ENCODE data around the gene LYRM9.
"Not testable (repeated sequence)": the region's sequence is repeated elsewhere in the genome, so short reads cannot be mapped to it uniquely, and the experiment has no call there.

DNA sequence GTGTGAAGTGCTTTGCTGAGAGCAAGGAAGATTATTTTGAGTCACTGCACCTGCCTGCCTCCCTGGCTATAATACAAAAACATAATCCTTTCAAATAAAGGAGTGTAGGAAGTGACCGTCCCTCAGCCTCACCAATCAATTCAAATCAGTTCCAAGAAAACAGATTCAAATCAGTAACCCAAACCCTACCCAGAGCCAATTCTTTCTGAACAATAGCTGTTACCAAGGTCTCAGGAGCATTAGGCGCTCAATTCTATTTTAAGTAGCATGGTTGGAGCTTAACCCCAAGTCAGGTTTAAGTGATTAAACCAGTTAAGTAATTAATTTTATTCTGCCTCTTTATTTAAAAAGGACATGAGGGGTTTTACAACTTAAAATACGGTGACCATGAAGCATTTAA is 54.6 kb downstream of the LYRM9 start:
- not testable (repeated sequence) for TF ChIP-seq EP300, POLR2A (IDR thresholded peaks at IDR 0.05)
